HCT116 (cell line): ENCODE data around the gene LRRC10. TPM values are rescaled to one million over a fixed set of nuclear protein-coding genes. Genes with fewer than 3 reads are reported as not detected.

Source experiments
- ATAC-seq: fragments of 200-7000 bp; cut with Tn5 transposase; 2 replicates; pipeline ENCODE4 v1.9.1; 2020; ENCODE audit warnings: mild to moderate bottlenecking, moderate library complexity
- BruUV-seq: library from RNA; stranded (reverse); fragments of 400-500 nt; replicated peaks from 2 replicates; lab custom pipeline; 2021; lab: Mats Ljungman, UMichigan
- CTCF ChIA-PET: fragments of 300-600 bp; sonication (Branson Sonifier 250); formaldehyde crosslinking; loops from one replicate; lab custom pipeline; 2021; ENCODE audit warnings: antibody characterized with exemption; lab: Charles Lee
- POLR2A ChIA-PET: fragments of 300-600, 350-600 bp; sonication (Branson Sonifier 250); formaldehyde crosslinking; loops from one replicate; lab custom pipeline; 2021; ENCODE audit warnings: antibody characterized with exemption; lab: Charles Lee
- RAD21 ChIA-PET, 2 experiments: fragments of 300-600 bp; sonication (Branson Sonifier 250); formaldehyde crosslinking; loops; one replicate each; lab custom pipeline; 2023; ENCODE audit warnings: low total read pairs in 2 of 2; ENCODE audit not compliant: uncharacterized antibody in 2 of 2, unreplicated experiment in 2 of 2, low non-redundant PET in 1 of 2; lab: Charles Lee
- DNase-seq: peaks from one replicate; pipeline ENCODE4 v3.0.0-alpha.2; 2010; ENCODE audit warnings: low read depth, low spot score
- H2AFZ ChIP-seq: fragments of 200-600 bp; shearing (Covaris generic), sonication (generic); 2 replicates; pipeline ENCODE4 v1.6.1; 2017; ENCODE audit warnings: low read depth, mixed run types, mixed read lengths, antibody characterized with exemption, low read length; ENCODE audit not compliant: poor library complexity, severe bottlenecking
- H3K27ac ChIP-seq: 2 replicates; pipeline ENCODE4 v1.5.1; 2012; ENCODE audit warnings: low read depth, low read length
- H3K27me3 ChIP-seq: fragments of 200-600 bp; sonication (generic); 2 replicates; pipeline ENCODE4 v1.6.1; 2016; ENCODE audit warnings: mixed run types, low read length, mixed read lengths; ENCODE audit not compliant: insufficient read depth
- H3K36me3 ChIP-seq, 2 experiments: fragments of 200-500 bp in 1 of 2; fragments of 200-600 bp in 1 of 2; sonication (Bioruptor generic) in 1 of 2; sonication (generic) in 1 of 2; 2 replicates each; pipeline versions ENCODE4 v1.5.1 to v1.6.1; 2014 to 2016; ENCODE audit warnings: low read length in 2 of 2, inconsistent platforms in 1 of 2, mixed read lengths in 1 of 2, mixed run types in 1 of 2; ENCODE audit not compliant: insufficient read depth in 2 of 2, control insufficient read depth in 1 of 2
- H3K4me1 ChIP-seq, 2 experiments: fragments of 200-600 bp in 1 of 2; sonication (generic) in 1 of 2; 2 replicates each; pipeline versions ENCODE4 v1.5.1 to v1.6.1; 2012 to 2017; ENCODE audit warnings: low read length in 2 of 2, inconsistent platforms in 1 of 2, mild to moderate bottlenecking in 1 of 2, mixed read lengths in 1 of 2, mixed run types in 1 of 2, moderate library complexity in 1 of 2; ENCODE audit not compliant: insufficient read depth in 2 of 2, control insufficient read depth in 1 of 2
- H3K4me2 ChIP-seq: fragments of 200-600 bp; sonication (generic); 2 replicates; pipeline ENCODE4 v1.6.1; 2017; ENCODE audit warnings: mixed run types, low read length, mixed read lengths
- H3K4me3 ChIP-seq, 2 experiments: fragments of 200-600 bp in 1 of 2; sonication (generic) in 1 of 2; replicated peaks in 1 of 2; 2 replicates each; pipeline ENCODE4 v1.5.1; 2011 to 2016; ENCODE audit warnings: low read length in 2 of 2, control low read depth in 1 of 2, low read depth in 1 of 2, mild to moderate bottlenecking in 1 of 2, mixed read lengths in 1 of 2, mixed run types in 1 of 2
- H3K79me2 ChIP-seq: fragments of 200-600 bp; sonication (generic); 2 replicates; pipeline ENCODE4 v1.6.1; 2017; ENCODE audit warnings: mild to moderate bottlenecking, mixed run types, low read length, moderate library complexity, mixed read lengths; ENCODE audit not compliant: insufficient read depth
- H3K9ac ChIP-seq: fragments of 200-600 bp; sonication (generic); 2 replicates; pipeline ENCODE4 v1.6.1; 2016; ENCODE audit warnings: low read length, mixed read lengths
- H3K9me2 ChIP-seq: fragments of 200-600 bp; sonication (generic), shearing (Covaris generic); 2 replicates; pipeline ENCODE4 v1.6.1; 2017; ENCODE audit warnings: mixed run types, mild to moderate bottlenecking, moderate library complexity; ENCODE audit not compliant: insufficient read depth
- H3K9me3 ChIP-seq, 2 experiments: fragments of 200-500 bp in 1 of 2; fragments of 200-600 bp in 1 of 2; sonication (Bioruptor generic) in 1 of 2; sonication (generic) in 1 of 2; 2 replicates each; pipeline ENCODE4 v1.6.1; 2014 to 2017; ENCODE audit warnings: low read length in 2 of 2, mixed read lengths in 2 of 2, inconsistent platforms in 1 of 2, low read depth in 1 of 2, mild to moderate bottlenecking in 1 of 2, mixed run types in 1 of 2, moderate library complexity in 1 of 2; ENCODE audit not compliant: control insufficient read depth in 1 of 2, insufficient read depth in 1 of 2
- H4K20me1 ChIP-seq: fragments of 200-600 bp; sonication (generic), shearing (Covaris generic); 2 replicates; pipeline ENCODE4 v1.6.1; 2017; ENCODE audit warnings: mixed run types, mild to moderate bottlenecking, moderate library complexity; ENCODE audit not compliant: insufficient read depth
- CTCF ChIP-seq, 3 experiments: fragments of 200-600 bp in 1 of 3; sonication (generic) in 1 of 3; IDR thresholded peaks in 2 of 3; conservative IDR thresholded peaks in 1 of 3; 2 replicates each; pipeline ENCODE4 v1.5.1; 2012 to 2017; ENCODE audit warnings: low read depth in 2 of 3, low read length in 2 of 3, antibody characterized with exemption in 1 of 3, borderline replicate concordance in 1 of 3, control low read depth in 1 of 3, mild to moderate bottlenecking in 1 of 3, mixed read lengths in 1 of 3, mixed run types in 1 of 3, moderate library complexity in 1 of 3; ENCODE audit not compliant: insufficient read depth in 1 of 3
- EZH2phosphoT487 ChIP-seq: fragments of 200-600 bp; IDR thresholded peaks from 2 replicates; pipeline ENCODE4 v1.6.1; 2018; ENCODE audit warnings: antibody characterized with exemption, borderline replicate concordance
- MAX ChIP-seq: IDR thresholded peaks from 2 replicates; pipeline ENCODE4 v1.6.1; 2012
- POLR2AphosphoS5 ChIP-seq: IDR thresholded peaks from 2 replicates; pipeline ENCODE4 v1.6.1; 2011; ENCODE audit warnings: mild to moderate bottlenecking, low read depth, low read length, moderate library complexity
- REST ChIP-seq: IDR thresholded peaks from 2 replicates; pipeline ENCODE4 v1.6.1; 2012; ENCODE audit warnings: low read depth
- SP1 ChIP-seq: IDR thresholded peaks from 2 replicates; pipeline ENCODE4 v1.6.1; 2012; ENCODE audit warnings: low read depth
- intact Hi-C: fragments of 100-400 bp; cut with micrococcal nuclease; formaldehyde crosslinking; loops from 2 replicates; pipeline ENCODE4 v1.10.0; 2022
- total RNA-seq: library from RNA; stranded (reverse); gene quantifications from one replicate; pipeline ENCODE4 v1.2.1, GENCODE V29; 2021; ENCODE audit not compliant: unreplicated experiment

LRRC10 gene
- total RNA-seq, 1 experiment from 2014 or later, result not detected

- Histone ChIP-seq H3K4me1 (no peaks in the 10 kb centered on the region), H3K9me3 (no peaks in the 10 kb centered on the region), H4K20me1 (no peaks in the 10 kb centered on the region), H3K36me3 (no peaks in the 10 kb centered on the region), H3K27me3 (no peaks in the 10 kb centered on the region), H2AFZ (no peak overlapping the region), H3K9ac (no peak overlapping the region), H3K4me3 (no peak overlapping the region), H3K79me2 (no peaks in the 10 kb centered on the region), H3K9me2 (no peaks in the 10 kb centered on the region), H3K4me2 (no peak overlapping the region), H3K27ac (no peak overlapping the region)
- POLR2A ChIA-PET, result no interaction called here
- intact Hi-C loops, result no loop called here
- CTCF ChIA-PET, result no interaction called here
- DNase-seq (no peak), ATAC-seq (no peak)
- no TSS peak for BruUV-seq
- TF ChIP-seq SP1 (no peak), EZH2phosphoT487 (no peak), POLR2AphosphoS5 (no peak), REST (no peak), MAX (no peak), CTCF (IDR thresholded peaks at IDR 0.05 in 2 of 3, conservative IDR thresholded peaks at IDR 0.05 in 1 of 3; ENCODE audit: borderline replicate concordance in 1 of 3, insufficient read depth in 1 of 3, low read depth in 2 of 3, low read length in 2 of 3) (no peak)
- RAD21 ChIA-PET, result no interaction called here
Measured at GRCh38 chr12:69645031-69645430, 34.3 kb upstream of the LRRC10 start.
